Lower leg skin (tissue), 4 donors: ENCODE data around the gene CCNDBP1. TPM values are rescaled to one million over a fixed set of nuclear protein-coding genes. Genes with fewer than 3 reads are reported as not detected.
A peak's percentile ranks its signal among the peaks of the same experiment; 100 is the strongest.
"Not testable (repeated sequence)": the region's sequence is repeated elsewhere in the genome, so short reads cannot be mapped to it uniquely, and the experiment has no call there.

Experiments used
- DNase-seq, 2 donors: peaks; one replicate each; pipeline ENCODE4 v3.0.0-alpha.2; 2019; ENCODE audit warnings: low spot score in 2 of 2
- H3K4me3 ChIP-seq: fragments of 200-600 bp; sonication (generic); 2 replicates; pipeline ENCODE4 v1.5.1; 2017; ENCODE audit warnings: mild to moderate bottlenecking, low read depth; ENCODE audit not compliant: poor library complexity, severe bottlenecking
- CTCF ChIP-seq, 3 donors: fragments of 450-650 bp; IDR thresholded peaks; one replicate each; pipeline ENCODE4 v1.5.1; 2016; ENCODE audit warnings: antibody characterized with exemption in 3 of 3, mild to moderate bottlenecking in 3 of 3, moderate library complexity in 2 of 3
- POLR2A ChIP-seq, 2 donors: fragments of 450-650 bp; IDR thresholded peaks; one replicate each; pipeline ENCODE4 v1.6.1; 2016 to 2017; ENCODE audit warnings: antibody characterized with exemption in 2 of 2, mild to moderate bottlenecking in 1 of 2, moderate library complexity in 1 of 2
- WGBS, 2 donors: methylation state at CpG; one replicate each; pipeline ENCODE4 v1.1.5; 2018; 5-methylcytosine and 5-hydroxymethylcytosine counted together
- intact Hi-C: fragments of 100-400 bp; cut with DNase I; formaldehyde crosslinking; loops from one replicate; pipeline ENCODE4 v1.15.0; 2023; ENCODE audit warnings: low total_unique reads
- total RNA-seq, 4 donors: library from RNA; depleted of rRNA; stranded (reverse); fragments of >200 nt; gene quantifications; one replicate each; pipeline ENCODE4 v1.1.0, GENCODE V29; 2016

The CCNDBP1 gene
- total RNA-seq, 4 donors from 2014 or later: 74.9 to 166 (median 114) TPM

- intact Hi-C loops: no loop called here
- DNase-seq: no peak
- 81 to 84% methylated on average over 16 of the region's 16 CpGs for WGBS, 2 donors
- no peak overlapping the region for H3K4me3 ChIP-seq
- TF ChIP-seq POLR2A (IDR thresholded peaks at IDR 0.05): no peak
- no peak for TF ChIP-seq CTCF (IDR thresholded peaks at IDR 0.05)
Measured at GRCh38 chr15:43219929-43220928, 35.0 kb downstream of the CCNDBP1 start.

- no peak within 1 kb of the TSS for H3K4me3 ChIP-seq
- TF ChIP-seq CTCF (IDR thresholded peaks at IDR 0.05) (no peak), POLR2A (IDR thresholded peaks at IDR 0.05) (no peak)
- 73 to 82% methylated on average over 3 of the region's 3 CpGs for WGBS, 2 donors
- no peak for DNase-seq
- intact Hi-C loops: no loop called here
Measured at GRCh38 chr15:43220991-43221403, 35.8 kb downstream of the CCNDBP1 start, which contains the start of gene EPB42. TSS of gene EPB42 (minus strand) at chr15:43221018. CDS start at chr15:43220825, 193 bp downstream.

- WGBS, 2 donors: 80 to 83% methylated on average over 1 of the region's 1 CpG
- TF ChIP-seq POLR2A (IDR thresholded peaks at IDR 0.05) (no peak), CTCF (IDR thresholded peaks at IDR 0.05) (no peak)
- intact Hi-C loops: no loop called here
- no peak for DNase-seq
- H3K4me3 ChIP-seq: no peak overlapping the region
Measured at GRCh38 chr15:43221422-43221821, 36.2 kb downstream of the CCNDBP1 start.

- 44 to 45% methylated on average over 16 of the region's 16 CpGs for WGBS, 2 donors
- no peak overlapping the region for H3K4me3 ChIP-seq
- peak in 1 of 2 donors; percentile 49 for DNase-seq
- TF ChIP-seq CTCF (IDR thresholded peaks at IDR 0.05) (peak in 1 of 3 donors; percentile 56), POLR2A (IDR thresholded peaks at IDR 0.05) (no peak)
- intact Hi-C loops: no loop called here
Measured at GRCh38 chr15:43225201-43225949, 40.2 kb downstream of the CCNDBP1 start.

GRCh38 chr15:43225950-43226255 lies 40.7 kb downstream of the CCNDBP1 start:
- intact Hi-C loops: loop anchor here (2.0 kb wide), 1 partner anchor 57 kb away; no protein-coding TSS in a partner anchor
- WGBS, 2 donors: 90 to 91% methylated on average over 12 of the region's 12 CpGs
- not testable (repeated sequence) for H3K4me3 ChIP-seq

More at GRCh38 chr15:43225950-43226255, 40.7 kb downstream of the CCNDBP1 start:
- not testable (repeated sequence) for DNase-seq
